HG02884 (cell line): Measurements from ENCODE around the gene SYMPK.
"Not testable (repeated sequence)": the region's sequence is repeated elsewhere in the genome, so short reads cannot be mapped to it uniquely, and the experiment has no call there.

ENCODE experiments used
- ATAC-seq: cut with Tn5 transposase; IDR thresholded peaks from one replicate; pipeline ENCODE4 v1.9.1; 2021; ENCODE audit warnings: mild to moderate bottlenecking, moderate library complexity; ENCODE audit not compliant: unreplicated experiment

The SYMPK gene

GRCh38 chr19:45870798-45871197, 7.9 kb upstream of the SYMPK start:
- ATAC-seq: no peak

GRCh38 chr19:45867241-45867640, 4.3 kb upstream of the SYMPK start:
- not testable (repeated sequence) for ATAC-seq

DNA sequence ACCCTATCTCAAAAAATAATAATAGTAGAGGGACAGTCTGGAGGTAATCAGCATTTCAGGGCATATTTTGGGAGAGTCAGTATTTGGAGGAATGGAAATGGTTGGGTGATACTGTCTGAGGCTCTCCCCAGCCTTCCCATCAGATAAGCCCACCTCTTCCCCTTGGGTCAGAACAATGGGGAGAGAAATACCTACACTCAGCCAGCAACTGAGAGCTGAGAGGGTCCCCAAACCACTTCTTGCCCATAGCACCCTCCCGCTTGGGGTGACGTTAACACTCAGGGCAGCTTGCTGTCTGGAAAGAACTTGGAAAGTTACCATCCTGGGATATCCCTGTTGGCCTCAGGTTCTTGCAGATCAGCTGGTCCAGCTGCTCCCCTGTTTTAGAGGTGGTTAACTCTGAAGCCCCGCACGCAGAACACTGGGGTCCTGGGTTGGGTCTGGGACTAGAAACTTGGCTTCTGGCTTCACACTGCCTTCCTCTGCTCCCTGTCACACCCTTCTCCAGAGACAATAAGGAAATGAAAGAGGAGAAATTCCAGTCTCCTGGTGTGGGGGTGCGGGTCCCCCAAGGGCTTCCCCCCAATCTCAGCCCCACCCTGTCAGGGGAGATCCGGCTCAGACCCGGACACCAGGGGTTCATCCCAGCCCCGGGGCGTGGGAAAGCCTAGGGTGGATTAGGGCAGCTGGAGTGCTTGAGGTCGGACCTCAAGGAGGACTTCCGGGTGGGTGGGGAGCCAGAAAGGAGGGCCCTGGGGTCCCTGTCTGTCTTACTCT, 3.6 kb upstream of the SYMPK start:
- no peak for ATAC-seq

DNA sequence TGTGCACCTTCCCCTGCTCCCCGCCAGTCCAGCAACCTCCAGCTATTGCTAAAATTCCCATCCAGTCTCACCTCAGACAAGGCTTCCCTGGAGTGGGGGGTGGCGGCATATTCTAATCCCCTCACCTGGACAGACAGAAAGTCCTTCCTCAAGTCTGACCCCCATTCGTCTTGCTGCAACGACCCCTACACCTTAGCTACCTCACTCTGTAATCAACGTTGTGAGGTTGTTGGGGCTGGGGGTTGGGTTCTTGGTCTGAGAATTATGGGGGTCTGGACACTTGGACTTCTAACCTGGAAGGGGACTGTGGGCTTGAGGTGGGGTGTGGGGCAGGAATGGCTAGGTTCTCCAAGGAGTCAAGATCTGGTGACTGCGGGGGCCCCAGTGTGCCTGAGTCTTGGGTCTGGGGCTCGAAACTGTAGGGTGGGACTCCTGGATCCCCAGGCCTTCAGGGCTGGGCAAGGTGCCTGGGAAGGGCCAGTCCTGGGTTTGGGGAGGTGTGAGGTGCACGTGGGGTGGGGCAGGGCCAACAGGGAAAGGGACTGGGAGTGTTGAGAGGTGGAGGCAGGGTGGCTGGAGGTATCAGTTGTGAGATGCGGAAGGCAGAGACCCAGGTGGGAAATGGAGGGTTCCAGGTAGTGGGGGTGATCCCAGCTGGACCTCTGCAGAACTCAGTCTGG, 2.5 kb upstream of the SYMPK start:
- no peak for ATAC-seq

DNA sequence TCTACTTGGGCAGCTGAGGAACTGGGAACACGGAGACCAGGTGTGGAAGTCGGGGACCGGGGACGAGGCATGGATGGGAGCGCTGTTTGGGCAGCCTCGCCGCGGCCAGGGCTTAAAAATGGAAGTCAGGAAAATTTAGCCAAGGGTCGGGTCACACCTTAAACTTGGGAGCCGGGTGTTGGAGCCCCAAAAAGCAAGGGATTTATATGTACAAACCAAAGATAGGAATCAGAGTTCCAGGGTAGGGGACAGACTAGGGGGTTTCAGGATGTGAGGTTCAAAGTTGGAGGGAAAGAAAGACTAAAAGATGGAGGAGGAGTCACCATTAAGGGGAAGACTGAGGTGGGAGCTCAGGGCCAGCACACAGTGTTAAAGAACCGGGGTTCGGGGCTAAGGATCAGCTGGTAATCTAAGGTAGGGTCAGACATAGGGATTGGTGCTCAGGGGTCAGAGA, 1.7 kb upstream of the SYMPK start:
- ATAC-seq: no peak

GRCh38 chr19:45863840-45864628, 1.1 kb upstream of the SYMPK start, which contains the start of gene FOXA3:
Gene FOXA3 (plus strand): TSS chr19:45864326. CDS start chr19:45864457, 131 bp downstream.
- no peak for ATAC-seq

DNA sequence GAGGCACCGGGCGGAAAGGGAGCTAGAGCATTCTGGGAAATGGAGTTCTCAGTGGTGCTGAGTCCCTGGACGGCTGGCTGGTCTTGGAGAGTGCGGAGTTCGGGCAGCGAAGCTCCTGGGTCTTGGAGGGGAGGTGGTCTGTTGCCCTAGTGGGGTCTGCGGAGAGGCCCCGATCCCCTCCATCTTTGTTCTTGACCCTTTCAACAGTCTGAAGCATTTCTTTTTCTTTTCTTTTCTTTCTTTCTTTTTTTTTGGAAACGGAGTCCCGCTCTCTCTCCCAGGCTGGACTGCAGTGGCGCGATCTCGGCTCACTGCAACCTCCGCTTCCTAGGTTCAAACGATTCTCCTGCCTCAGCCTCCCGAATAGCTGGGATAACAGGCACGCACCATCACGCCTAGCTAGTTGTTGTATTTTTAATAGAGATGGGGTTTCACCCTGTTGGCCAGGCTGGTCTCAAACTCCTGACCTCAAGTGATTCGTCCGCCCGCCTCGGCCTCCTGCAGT, 440 bp upstream of the SYMPK start:
- ATAC-seq: no peak

- no peak for ATAC-seq
These were observed 730 bp downstream of the SYMPK start for GRCh38 chr19:45862271-45862563.

GRCh38 chr19:45860359-45861259, 2.3 kb downstream of the SYMPK start:
- ATAC-seq: no peak

- ATAC-seq: no peak
These were observed 8.7 kb downstream of the SYMPK start for GRCh38 chr19:45854167-45854778.

GRCh38 chr19:45852983-45853382, 10.0 kb downstream of the SYMPK start:
- ATAC-seq: no peak

GRCh38 chr19:45852145-45852750, 10.7 kb downstream of the SYMPK start:
- ATAC-seq: no peak

- ATAC-seq: no peak
These were observed 14.0 kb downstream of the SYMPK start for GRCh38 chr19:45848922-45849321.

DNA sequence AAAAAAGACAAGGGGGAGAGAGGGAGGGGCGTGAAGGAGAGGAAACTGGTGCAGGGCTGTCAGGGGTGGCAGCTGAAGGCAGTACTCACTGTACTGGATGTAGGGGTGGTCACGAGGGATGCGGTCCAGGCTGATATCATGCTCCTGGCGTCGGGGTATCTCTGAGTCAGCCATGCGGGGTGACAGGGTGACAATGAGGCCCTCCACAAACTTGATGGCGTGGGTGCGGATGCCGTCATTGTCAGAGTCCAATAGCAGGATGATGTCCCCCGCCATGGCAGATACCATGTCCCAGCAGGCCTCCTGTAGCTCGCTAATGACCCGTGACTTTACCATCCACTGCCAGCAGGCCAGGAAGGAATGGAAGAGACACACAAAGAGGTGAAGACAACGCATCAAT, 15.3 kb downstream of the SYMPK start:
- ATAC-seq: no peak

- ATAC-seq: no peak
These were observed 20.7 kb downstream of the SYMPK start for GRCh38 chr19:45842198-45842597.

DNA sequence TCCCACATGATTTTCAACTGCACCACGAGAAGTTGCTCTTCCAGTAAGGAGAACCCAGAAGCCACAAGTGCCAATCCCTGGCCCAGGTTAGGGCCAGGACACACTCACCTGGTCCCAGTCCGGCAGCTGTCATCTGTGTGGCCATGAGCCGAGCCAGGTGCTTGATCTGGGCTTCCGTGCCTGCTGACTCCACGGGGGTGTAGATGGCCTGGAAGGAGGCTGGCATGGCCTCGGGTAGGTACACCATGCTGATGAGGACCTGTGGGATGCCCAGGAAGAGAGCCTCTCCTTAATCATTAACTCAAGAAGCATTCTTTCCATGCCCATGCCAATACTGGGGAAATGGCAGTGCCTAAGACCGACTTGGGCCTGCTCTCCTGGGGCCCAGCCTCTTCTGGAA, 28.0 kb downstream of the SYMPK start:
- ATAC-seq: no peak

DNA sequence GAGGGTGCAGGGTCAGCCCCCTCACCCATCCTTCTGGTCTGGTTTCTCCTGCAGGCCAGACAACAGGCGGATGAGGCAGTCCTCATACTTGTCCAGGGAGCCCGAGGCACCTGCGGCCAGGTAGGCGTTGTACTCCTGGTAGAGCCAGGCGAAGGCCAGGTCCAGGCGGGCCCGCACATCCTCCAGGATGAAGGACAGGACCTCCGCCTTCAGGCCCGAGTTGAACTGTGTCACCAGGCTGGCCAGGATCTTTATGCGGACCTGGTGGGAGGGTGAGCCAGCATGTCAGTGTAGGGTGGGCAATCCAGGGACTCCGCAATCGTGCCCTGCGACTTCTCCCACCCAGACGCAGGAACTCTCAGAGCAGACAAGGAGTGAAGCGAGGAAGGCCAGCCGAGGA, 34.0 kb downstream of the SYMPK start:
- no peak for ATAC-seq

GRCh38 chr19:45828523-45828922, 34.4 kb downstream of the SYMPK start:
- ATAC-seq: no peak

DNA sequence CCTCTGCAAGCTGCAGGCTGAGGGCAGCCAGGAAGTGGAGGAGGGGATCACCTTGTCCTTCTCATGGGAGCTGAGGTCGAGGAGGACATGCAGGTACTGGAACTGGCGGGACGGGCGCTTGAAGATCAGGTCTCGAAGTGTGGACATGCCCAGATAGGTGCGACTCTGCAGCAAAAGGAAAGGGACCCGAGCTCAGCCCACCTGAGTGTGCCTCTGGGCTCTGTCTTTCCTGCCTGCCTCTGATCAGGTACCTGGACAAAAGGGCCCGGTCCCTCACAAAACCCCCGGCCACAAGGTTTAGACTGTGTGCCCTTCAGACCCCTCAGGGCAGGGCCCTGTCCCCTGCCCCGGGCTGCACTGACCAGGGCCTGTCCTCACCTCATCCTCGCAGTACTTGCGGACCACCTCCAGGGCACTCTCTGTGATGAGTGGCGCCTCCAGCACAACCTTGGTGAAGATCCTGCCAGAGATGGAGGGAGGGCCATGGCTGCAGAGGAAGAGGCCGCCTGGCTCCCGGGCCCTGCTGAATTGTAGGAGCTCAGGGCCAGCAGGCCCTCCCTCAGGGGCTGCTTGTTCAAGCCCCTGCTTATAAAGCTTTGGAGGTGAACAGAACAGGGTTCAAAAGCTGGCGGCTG, 35.4 kb downstream of the SYMPK start:
- no peak for ATAC-seq
